Osteocyte (in vitro differentiated cells): Measurements from ENCODE around the gene USP10. TPM values are rescaled to one million over a fixed set of nuclear protein-coding genes. Genes with fewer than 3 reads are reported as not detected.
"Not testable (repeated sequence)": the region's sequence is repeated elsewhere in the genome, so short reads cannot be mapped to it uniquely, and the experiment has no call there.

Experiments used
- DNase-seq: peaks from one replicate; pipeline ENCODE4 v3.0.0; 2021; ENCODE audit warnings: mixed read lengths; ENCODE audit not compliant: unreplicated experiment; ENCODE audit errors: extremely low spot score
- H3K27ac Mint-ChIP-seq: one replicate; pipeline ENCODE4 v1.8.0; 2021; ENCODE audit warnings: mild to moderate bottlenecking, mixed read lengths; ENCODE audit not compliant: unreplicated experiment
- H3K27me3 Mint-ChIP-seq: one replicate; pipeline ENCODE4 v1.8.0; 2021; ENCODE audit warnings: mixed read lengths; ENCODE audit not compliant: unreplicated experiment
- H3K36me3 Mint-ChIP-seq: one replicate; pipeline ENCODE4 v1.8.0; 2021; ENCODE audit warnings: mixed read lengths; ENCODE audit not compliant: unreplicated experiment
- H3K4me1 Mint-ChIP-seq: one replicate; pipeline ENCODE4 v1.8.0; 2021; ENCODE audit warnings: mixed read lengths; ENCODE audit not compliant: unreplicated experiment
- H3K4me3 Mint-ChIP-seq: one replicate; pipeline ENCODE4 v1.8.0; 2021; ENCODE audit warnings: mild to moderate bottlenecking, moderate library complexity, mixed read lengths; ENCODE audit not compliant: unreplicated experiment
- H3K9me3 Mint-ChIP-seq: one replicate; pipeline ENCODE4 v1.8.0; 2021; ENCODE audit warnings: mixed read lengths; ENCODE audit not compliant: unreplicated experiment
- CTCF ChIP-seq: fragments of 200-600 bp; sonication (generic); IDR thresholded peaks from 2 replicates; pipeline ENCODE4 v1.5.0; 2021; ENCODE audit warnings: antibody characterized with exemption, mild to moderate bottlenecking, moderate library complexity
- total RNA-seq: library from RNA; stranded (reverse); gene quantifications from 2 replicates; pipeline ENCODE4 v1.2.1, GENCODE V29; 2021

Gene USP10
- total RNA-seq, 1 donor from 2014 or later = 46.3 TPM

- H3K27ac Mint-ChIP-seq = no peak overlapping the region
- H3K4me1 Mint-ChIP-seq = peaks cover 5% of the 10 kb centered on the region
- no peak for DNase-seq
- H3K9me3 Mint-ChIP-seq = no peaks in the 10 kb centered on the region
- no peaks in the 10 kb centered on the region for H3K27me3 Mint-ChIP-seq
- H3K36me3 Mint-ChIP-seq = no peaks in the 10 kb centered on the region
- no peak for TF ChIP-seq CTCF
- no peak overlapping the region for H3K4me3 Mint-ChIP-seq
These were observed 9.5 kb upstream of the USP10 start for GRCh38 chr16:84690088-84690819.

GRCh38 chr16:84692451-84693214 lies 7.2 kb upstream of the USP10 start:
- no peak for DNase-seq
- H3K27me3 Mint-ChIP-seq = no peaks in the 10 kb centered on the region
- no peak for TF ChIP-seq CTCF
- H3K4me3 Mint-ChIP-seq = no peak overlapping the region
- no peaks in the 10 kb centered on the region for H3K9me3 Mint-ChIP-seq
- H3K4me1 Mint-ChIP-seq = peaks cover 5% of the 10 kb centered on the region
- H3K27ac Mint-ChIP-seq = no peak overlapping the region
- no peaks in the 10 kb centered on the region for H3K36me3 Mint-ChIP-seq

GRCh38 chr16:84693869-84694268 lies 5.9 kb upstream of the USP10 start:
- H3K27ac Mint-ChIP-seq, H3K9me3 Mint-ChIP-seq, DNase-seq, H3K36me3 Mint-ChIP-seq, H3K4me3 Mint-ChIP-seq, H3K4me1 Mint-ChIP-seq, H3K27me3 Mint-ChIP-seq: not testable (repeated sequence)

- Mint-ChIP-seq H3K4me1 (peaks cover 5% of the 10 kb centered on the region), H3K36me3 (no peaks in the 10 kb centered on the region), H3K4me3 (no peak overlapping the region), H3K27me3 (no peaks in the 10 kb centered on the region), H3K9me3 (no peaks in the 10 kb centered on the region), H3K27ac (no peak overlapping the region)
- no peak for DNase-seq
- TF ChIP-seq CTCF = no peak
These were observed 4.8 kb upstream of the USP10 start for GRCh38 chr16:84694980-84695379.

GRCh38 chr16:84699147-84699711 lies 571 bp upstream of the USP10 start:
- no peaks in the 10 kb centered on the region for H3K9me3 Mint-ChIP-seq
- H3K4me1 Mint-ChIP-seq = peaks cover 28% of the 10 kb centered on the region
- TF ChIP-seq CTCF = no peak
- peak overlapping the region; percentile 75 for H3K4me3 Mint-ChIP-seq
- no peaks in the 10 kb centered on the region for H3K36me3 Mint-ChIP-seq
- DNase-seq = no peak
- no peaks in the 10 kb centered on the region for H3K27me3 Mint-ChIP-seq
- H3K27ac Mint-ChIP-seq = peak overlapping the region; percentile 54
